Measurements from ENCODE around the gene UNC13C. TPM values are rescaled to one million over a fixed set of nuclear protein-coding genes. Genes with fewer than 3 reads are reported as not detected.

Gene UNC13C
- total and polyA plus RNA-seq, 2 of the 13 experiments (the other 11 are each of a cell fraction or from before 2014, with no cell fraction given) = 0.04 TPM; not detected in 1

DNA sequence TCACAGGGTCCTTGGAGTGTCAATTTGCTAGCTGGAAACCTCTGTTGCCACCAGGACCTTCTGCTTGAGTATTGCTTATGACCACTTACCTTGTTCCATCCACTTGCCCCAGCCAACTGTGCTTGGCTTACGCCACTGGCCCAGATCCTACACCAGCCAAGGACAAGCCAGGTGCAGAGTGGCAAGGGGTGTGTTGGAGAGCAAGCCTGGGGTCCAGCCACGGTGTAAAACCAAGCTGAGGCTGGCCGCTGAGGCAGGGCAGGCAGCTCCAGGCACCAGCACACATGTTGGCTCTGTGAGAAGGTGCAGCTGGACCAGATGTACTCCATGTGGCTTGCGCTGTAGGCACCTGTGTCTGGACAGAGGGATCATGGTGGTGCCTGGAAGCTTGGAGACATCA lies 248.2 kb downstream of the UNC13C start:
- CTCF ChIA-PET (ENCODE audit: low intra/inter-chr PET ratio, low total read pairs) = no interaction called here

More for the DNA sequence above, 248.2 kb downstream of the UNC13C start:
- ATAC-seq (no peak), DNase-seq (ENCODE audit: low spot score) (no peak), FAIRE-seq (no peak)
- Histone ChIP-seq H2AFZ (ENCODE audit: low read length) (no peak overlapping the region), H3K4me3 (replicated peaks in 1 of 3; ENCODE audit: insufficient read depth in 1 of 3, low read depth in 2 of 3, low read length in 3 of 3) (no peak overlapping the region), H3K27me3 (ENCODE audit: control insufficient read depth in 1 of 2, insufficient read depth in 2 of 2, low read length in 2 of 2) (no peaks in the 10 kb centered on the region), H3K36me3 (replicated peaks in 1 of 2; ENCODE audit: control insufficient read depth in 1 of 2, insufficient read depth in 2 of 2, low read length in 2 of 2) (no peaks in the 10 kb centered on the region), H3K4me2 (ENCODE audit: low read depth, low read length) (no peak overlapping the region), H3K4me1 (ENCODE audit: insufficient read depth, low read length) (no peaks in the 10 kb centered on the region), H3K79me2 (ENCODE audit: insufficient read depth, low read length) (no peaks in the 10 kb centered on the region), H3K9me3 (ENCODE audit: low read length) (peaks cover 5% of the 10 kb centered on the region; the same call in 1 of the 2 replicates), H4K20me1 (ENCODE audit: insufficient read depth, low read length) (no peaks in the 10 kb centered on the region), H3K9ac (ENCODE audit: insufficient read depth, low read depth, low read length) (no peak overlapping the region), H3K27ac (ENCODE audit: extremely low read length, insufficient read depth, low read length) (no peak overlapping the region)
- intact Hi-C loops (cut with micrococcal nuclease; ENCODE audit: unreplicated experiment) (no loop called here), in situ Hi-C loops (cut with HindIII; ENCODE audit: extremely low pct_ligation_motif_present, low pct_unique_long_range_greater_than_20kb) (no loop called here)
- no peak for TF ChIP-seq TAF15 (IDR thresholded peaks at IDR 0.05; ENCODE audit: low read depth, low read length, poor library complexity, severe bottlenecking)
- TF ChIP-seq HNRNPL (IDR thresholded peaks at IDR 0.05; ENCODE audit: low read depth, low read length) = no peak
- TF ChIP-seq BORCS8-MEF2B (CRISPR knock-in tag; IDR thresholded peaks at IDR 0.05) = no peak
- no peak for TF ChIP-seq ZFP90 (CRISPR knock-in tag; IDR thresholded peaks at IDR 0.05; ENCODE audit: borderline replicate concordance)
- TF ChIP-seq, protein P1, sequence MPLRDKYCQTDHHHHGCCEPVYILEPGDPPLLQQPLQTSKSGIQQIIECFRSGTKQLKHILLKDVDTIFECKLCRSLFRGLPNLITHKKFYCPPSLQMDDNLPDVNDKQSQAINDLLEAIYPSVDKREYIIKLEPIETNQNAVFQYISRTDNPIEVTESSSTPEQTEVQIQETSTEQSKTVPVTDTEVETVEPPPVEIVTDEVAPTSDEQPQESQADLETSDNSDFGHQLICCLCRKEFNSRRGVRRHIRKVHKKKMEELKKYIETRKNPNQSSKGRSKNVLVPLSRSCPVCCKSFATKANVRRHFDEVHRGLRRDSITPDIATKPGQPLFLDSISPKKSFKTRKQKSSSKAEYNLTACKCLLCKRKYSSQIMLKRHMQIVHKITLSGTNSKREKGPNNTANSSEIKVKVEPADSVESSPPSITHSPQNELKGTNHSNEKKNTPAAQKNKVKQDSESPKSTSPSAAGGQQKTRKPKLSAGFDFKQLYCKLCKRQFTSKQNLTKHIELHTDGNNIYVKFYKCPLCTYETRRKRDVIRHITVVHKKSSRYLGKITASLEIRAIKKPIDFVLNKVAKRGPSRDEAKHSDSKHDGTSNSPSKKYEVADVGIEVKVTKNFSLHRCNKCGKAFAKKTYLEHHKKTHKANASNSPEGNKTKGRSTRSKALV (CRISPR knock-in tag; IDR thresholded peaks at IDR 0.05) = no peak
- TF ChIP-seq KDM5A (IDR thresholded peaks at IDR 0.05; ENCODE audit: borderline replicate concordance, low read length) = no peak
- no peak for TF ChIP-seq SRSF4 (IDR thresholded peaks at IDR 0.05; ENCODE audit: low read depth, low read length, poor library complexity, severe bottlenecking)
- TF ChIP-seq, protein P2, sequence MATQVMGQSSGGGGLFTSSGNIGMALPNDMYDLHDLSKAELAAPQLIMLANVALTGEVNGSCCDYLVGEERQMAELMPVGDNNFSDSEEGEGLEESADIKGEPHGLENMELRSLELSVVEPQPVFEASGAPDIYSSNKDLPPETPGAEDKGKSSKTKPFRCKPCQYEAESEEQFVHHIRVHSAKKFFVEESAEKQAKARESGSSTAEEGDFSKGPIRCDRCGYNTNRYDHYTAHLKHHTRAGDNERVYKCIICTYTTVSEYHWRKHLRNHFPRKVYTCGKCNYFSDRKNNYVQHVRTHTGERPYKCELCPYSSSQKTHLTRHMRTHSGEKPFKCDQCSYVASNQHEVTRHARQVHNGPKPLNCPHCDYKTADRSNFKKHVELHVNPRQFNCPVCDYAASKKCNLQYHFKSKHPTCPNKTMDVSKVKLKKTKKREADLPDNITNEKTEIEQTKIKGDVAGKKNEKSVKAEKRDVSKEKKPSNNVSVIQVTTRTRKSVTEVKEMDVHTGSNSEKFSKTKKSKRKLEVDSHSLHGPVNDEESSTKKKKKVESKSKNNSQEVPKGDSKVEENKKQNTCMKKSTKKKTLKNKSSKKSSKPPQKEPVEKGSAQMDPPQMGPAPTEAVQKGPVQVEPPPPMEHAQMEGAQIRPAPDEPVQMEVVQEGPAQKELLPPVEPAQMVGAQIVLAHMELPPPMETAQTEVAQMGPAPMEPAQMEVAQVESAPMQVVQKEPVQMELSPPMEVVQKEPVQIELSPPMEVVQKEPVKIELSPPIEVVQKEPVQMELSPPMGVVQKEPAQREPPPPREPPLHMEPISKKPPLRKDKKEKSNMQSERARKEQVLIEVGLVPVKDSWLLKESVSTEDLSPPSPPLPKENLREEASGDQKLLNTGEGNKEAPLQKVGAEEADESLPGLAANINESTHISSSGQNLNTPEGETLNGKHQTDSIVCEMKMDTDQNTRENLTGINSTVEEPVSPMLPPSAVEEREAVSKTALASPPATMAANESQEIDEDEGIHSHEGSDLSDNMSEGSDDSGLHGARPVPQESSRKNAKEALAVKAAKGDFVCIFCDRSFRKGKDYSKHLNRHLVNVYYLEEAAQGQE (IDR thresholded peaks at IDR 0.05; ENCODE audit: borderline replicate concordance in 1 of 2, low read depth in 1 of 2, low read length in 2 of 2) = no peak
- TF ChIP-seq NR2F1 (CRISPR knock-in tag; IDR thresholded peaks at IDR 0.05) = no peak
- TF ChIP-seq POLR2AphosphoS2 (IDR thresholded peaks at IDR 0.05; ENCODE audit: low read depth, low read length) = no peak
- TF ChIP-seq TCF12 (IDR thresholded peaks at IDR 0.05) = no peak
- no peak for TF ChIP-seq TCF12 (CRISPR knock-in tag; IDR thresholded peaks at IDR 0.05)
- TF ChIP-seq NFKB2 (CRISPR knock-in tag; IDR thresholded peaks at IDR 0.05; ENCODE audit: borderline replicate concordance) = no peak
- TF ChIP-seq, protein P3, sequence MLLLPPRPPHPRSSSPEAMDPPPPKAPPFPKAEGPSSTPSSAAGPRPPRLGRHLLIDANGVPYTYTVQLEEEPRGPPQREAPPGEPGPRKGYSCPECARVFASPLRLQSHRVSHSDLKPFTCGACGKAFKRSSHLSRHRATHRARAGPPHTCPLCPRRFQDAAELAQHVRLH (CRISPR knock-in tag; IDR thresholded peaks at IDR 0.05; ENCODE audit: borderline replicate concordance, low read depth) = no peak
- TF ChIP-seq MBNL3 (CRISPR knock-in tag; conservative IDR thresholded peaks at IDR 0.05) = no peak
- no peak for TF ChIP-seq ZNF7 (CRISPR knock-in tag; IDR thresholded peaks at IDR 0.05)
- POLR2A ChIA-PET = no interaction called here
- WGBS (ENCODE audit: low lambda C conversion rate) = 0% methylated on average over 3 of the region's 4 CpGs
- BruUV-seq (replicated peaks) = no TSS peak
